HL-60/S4 treated with retinoic acid at 250 ng/mL for 4 days and 3 days (cell line): ENCODE results near the gene ARL14EPL.
"Not testable (repeated sequence)": the region's sequence is repeated elsewhere in the genome, so short reads cannot be mapped to it uniquely, and the experiment has no call there.

Source experiments
- in situ Hi-C: fragments of 300-500 bp; cut with MboI; formaldehyde crosslinking; loops from 2 replicates; pipeline ENCODE4 v1.7.0; 2022; ENCODE audit warnings: low sequenced_read_pairs

The ARL14EPL gene

DNA sequence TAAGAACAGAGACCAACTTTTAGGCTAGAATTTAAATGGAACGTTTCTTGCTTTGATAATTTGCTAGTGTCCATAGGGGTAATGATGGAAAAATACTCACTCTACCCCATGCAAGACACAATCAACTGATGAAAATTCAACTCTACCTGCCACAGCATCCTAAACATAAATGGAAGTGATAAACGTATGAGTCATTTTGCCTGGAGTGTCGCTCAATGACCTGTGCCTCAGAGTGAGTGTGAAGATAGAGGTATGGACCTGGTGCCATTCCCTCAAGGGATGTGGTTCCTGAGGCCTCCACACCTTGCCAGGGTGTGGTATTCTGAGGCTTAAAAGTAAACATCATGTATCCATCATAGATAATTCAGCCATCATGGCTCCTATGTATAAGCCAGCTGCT, 14.0 kb downstream of the ARL14EPL start:
- in situ Hi-C loops, result no loop called here

- in situ Hi-C loops, result no loop called here
Observed at GRCh38 chr5:116046823-116047222, 14.6 kb downstream of the ARL14EPL start.

- in situ Hi-C loops, result no loop called here
Observed at GRCh38 chr5:116058346-116058936, 26.2 kb downstream of the ARL14EPL start.

DNA sequence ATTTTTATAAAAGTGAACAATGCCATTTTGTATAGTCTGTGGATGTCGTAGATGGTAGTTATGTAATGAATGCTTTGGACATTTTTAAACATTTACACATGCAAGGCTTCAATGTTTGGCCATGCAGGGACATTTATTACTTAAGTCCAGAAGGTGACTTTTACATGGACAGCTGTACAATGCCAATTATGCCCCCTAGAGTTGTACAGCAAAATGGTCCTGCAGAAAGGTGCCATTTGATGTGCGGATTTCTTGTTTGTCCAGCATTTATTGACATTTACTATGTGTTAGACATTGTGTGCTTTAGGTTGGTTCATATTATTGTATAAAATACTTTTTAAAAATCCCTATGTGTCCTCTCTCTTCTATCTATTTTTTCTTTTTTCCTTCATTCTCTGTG, 30.1 kb downstream of the ARL14EPL start:
- in situ Hi-C loops, result no loop called here

- in situ Hi-C loops, result no loop called here
Observed at GRCh38 chr5:116063950-116064349, 31.7 kb downstream of the ARL14EPL start.

DNA sequence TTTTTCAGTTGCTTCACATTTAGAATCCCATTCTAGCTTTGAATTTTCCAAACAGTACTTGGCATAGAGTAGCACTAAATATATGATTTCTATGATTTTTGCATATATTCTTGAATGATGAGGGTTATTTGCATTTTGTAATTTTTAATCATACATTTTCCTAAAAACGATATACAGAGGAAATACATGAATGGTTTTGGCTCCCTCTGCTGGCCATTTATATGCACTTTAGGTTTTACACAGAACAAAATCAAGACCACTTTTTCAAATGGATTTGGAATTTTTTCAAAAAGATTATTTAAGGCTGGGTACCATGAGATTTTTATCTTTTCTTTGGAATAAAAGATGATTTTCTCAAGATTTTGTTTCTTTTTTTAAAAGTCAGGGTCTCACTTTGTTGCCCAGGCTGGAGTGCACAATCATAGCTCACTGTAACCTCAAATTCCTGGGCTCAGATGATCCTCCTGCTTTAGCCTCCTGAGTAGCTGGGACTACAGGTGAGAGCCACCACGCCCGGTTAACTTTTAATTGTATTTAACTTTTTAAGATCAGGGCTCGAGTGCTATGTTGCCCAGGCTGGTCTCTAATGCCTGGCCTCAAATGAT, 35.9 kb downstream of the ARL14EPL start:
- in situ Hi-C loops, result no loop called here

GRCh38 chr5:116071211-116071610, 38.9 kb downstream of the ARL14EPL start:
- in situ Hi-C loops, result no loop called here

- in situ Hi-C loops, result no loop called here
Observed at GRCh38 chr5:116075191-116075831, 43.0 kb downstream of the ARL14EPL start.

DNA sequence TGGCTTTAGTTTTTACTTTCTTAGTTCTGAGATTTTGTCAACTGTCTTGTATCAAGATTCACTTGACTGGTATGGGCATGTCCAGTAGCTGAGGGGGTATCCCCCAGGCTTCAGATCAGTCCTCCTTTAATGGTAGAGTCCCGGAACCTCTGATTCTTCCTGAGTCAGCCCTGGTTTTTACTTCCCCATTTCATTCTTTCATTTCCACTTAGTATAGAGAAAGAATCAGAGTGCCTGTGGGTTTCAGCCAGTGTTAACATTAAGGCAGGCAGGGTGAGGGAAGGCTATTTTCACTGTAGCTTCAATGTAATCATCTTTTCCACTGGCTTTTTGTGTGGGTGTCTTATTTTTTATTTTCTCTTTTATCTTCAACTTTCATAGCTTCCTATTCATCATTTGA, 44.2 kb downstream of the ARL14EPL start:
- in situ Hi-C loops, result no loop called here

GRCh38 chr5:116078199-116078598, 45.9 kb downstream of the ARL14EPL start:
- in situ Hi-C loops, result no loop called here

GRCh38 chr5:116084287-116084691, 52.0 kb downstream of the ARL14EPL start:
- in situ Hi-C loops, result no loop called here

DNA sequence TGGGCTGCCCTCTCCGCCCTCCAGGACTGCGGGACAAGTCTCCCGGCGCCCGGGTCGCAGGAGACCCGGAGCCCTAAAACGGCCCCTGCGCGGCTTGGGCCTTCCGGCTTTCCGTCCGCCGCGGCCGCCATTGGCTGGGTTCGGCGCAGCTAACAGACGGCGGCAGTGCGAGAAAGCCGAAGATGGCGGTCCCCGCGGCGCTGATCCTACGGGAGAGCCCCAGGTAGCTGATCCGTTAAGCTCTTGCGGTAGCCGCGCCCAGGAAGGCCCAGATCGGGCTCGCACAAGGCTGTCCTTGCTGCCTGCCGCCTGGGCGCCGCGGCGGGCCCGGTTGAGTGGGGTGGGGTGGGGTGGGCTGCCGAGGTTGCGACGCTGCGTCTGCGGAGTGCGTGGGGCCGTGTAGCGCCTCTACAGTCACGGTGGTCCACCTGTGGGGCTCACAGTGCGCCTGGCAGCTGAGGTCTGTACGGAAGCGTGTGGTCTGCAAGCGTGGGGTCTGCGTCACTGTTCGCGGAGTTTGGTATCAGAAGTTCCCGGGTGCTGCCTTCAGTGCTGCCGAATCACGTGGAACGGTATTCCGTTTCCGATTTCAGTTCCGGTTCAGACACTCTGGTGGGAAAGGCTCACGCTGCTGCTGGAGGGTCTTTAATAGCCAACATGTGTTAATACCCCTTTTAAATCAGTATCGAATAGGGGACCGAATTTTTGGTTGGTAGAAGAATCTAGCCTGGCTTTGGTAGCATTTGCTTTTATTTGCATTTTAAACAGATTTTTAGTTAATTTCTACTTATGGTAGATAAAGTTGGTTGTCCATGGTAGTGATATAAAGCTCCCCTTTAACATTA, 52.8 kb downstream of the ARL14EPL start, which contains the start of gene COMMD10:
Gene COMMD10, plus strand, starts transcription at position 155 of the 845 bp plus-strand sequence.
- in situ Hi-C loops, result no loop called here

DNA sequence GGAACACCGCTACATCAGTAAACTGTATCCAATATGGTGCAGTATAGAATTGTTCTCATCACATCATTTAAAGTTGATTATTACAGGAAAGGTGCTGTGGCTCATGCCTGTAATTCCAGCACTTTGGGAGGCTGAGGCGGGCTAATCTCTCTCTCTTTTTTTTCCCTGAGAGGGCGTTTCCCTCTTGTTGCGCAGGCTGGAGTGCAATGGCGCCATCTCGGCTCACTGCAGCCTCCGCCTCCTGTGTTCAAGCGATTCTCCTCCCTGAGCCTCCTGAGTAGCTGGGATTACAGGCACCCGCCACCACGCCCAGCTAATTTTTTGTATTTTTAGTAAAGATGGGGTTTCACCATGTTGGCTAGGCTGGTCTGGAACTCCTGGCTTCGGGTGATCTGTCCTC, 54.0 kb downstream of the ARL14EPL start:
- in situ Hi-C loops, result not testable (repeated sequence)

- in situ Hi-C loops, result no loop called here
Observed at GRCh38 chr5:116088062-116088461, 55.8 kb downstream of the ARL14EPL start.

GRCh38 chr5:116090302-116090701, 58.0 kb downstream of the ARL14EPL start:
- in situ Hi-C loops, result no loop called here

DNA sequence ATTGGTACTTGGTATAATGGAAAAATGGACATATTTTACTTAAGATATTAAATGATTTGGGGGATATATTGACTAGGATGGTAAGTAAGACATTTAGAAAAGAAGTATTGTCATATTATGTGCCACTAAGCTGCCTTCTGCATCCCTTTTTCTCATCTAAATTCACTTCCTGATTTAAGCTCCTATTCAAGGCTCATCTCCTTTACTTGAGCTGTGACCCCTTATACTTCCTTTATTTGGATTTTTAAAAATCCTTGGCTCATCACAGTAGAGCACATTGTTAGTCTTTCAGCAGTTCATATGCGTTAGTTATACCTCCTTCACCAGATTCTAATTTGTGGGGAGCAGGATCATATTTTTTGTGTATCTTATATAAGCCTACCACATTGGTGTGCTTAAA, 59.1 kb downstream of the ARL14EPL start:
- in situ Hi-C loops, result no loop called here

- in situ Hi-C loops, result no loop called here
Observed at GRCh38 chr5:116097301-116097700, 65.0 kb downstream of the ARL14EPL start.

GRCh38 chr5:116098998-116099397, 66.7 kb downstream of the ARL14EPL start:
- in situ Hi-C loops, result no loop called here

- in situ Hi-C loops, result not testable (repeated sequence)
Observed at GRCh38 chr5:116104941-116105340, 72.7 kb downstream of the ARL14EPL start.
